IMR-90 (cell line): ENCODE results near the gene DAPL1. TPM values are rescaled to one million over a fixed set of nuclear protein-coding genes. Genes with fewer than 3 reads are reported as not detected.

ENCODE experiments used
- ATAC-seq: fragments of 200-7000 bp; cut with Tn5 transposase; 2 replicates; pipeline ENCODE4 v1.9.1; 2020; ENCODE audit warnings: low read depth, mild to moderate bottlenecking, moderate library complexity
- BruUV-seq: library from RNA; stranded (reverse); fragments of 400-500 nt; replicated peaks from 2 replicates; lab custom pipeline; 2021; lab: Mats Ljungman, UMichigan
- CTCF ChIA-PET: fragments of 300-600 bp; formaldehyde crosslinking; extraction: SDS; loops from one replicate; lab custom pipeline; 2021; ENCODE audit warnings: antibody characterized with exemption; lab: Yijun Ruan, JAX
- POLR2A ChIA-PET: fragments of 300-600 bp; sonication (Branson Sonifier 250); formaldehyde crosslinking; loops from one replicate; lab custom pipeline; 2022; ENCODE audit warnings: antibody characterized with exemption; ENCODE audit not compliant: unreplicated experiment; lab: Charles Lee
- DNase-seq: peaks from one replicate; pipeline ENCODE4 v3.0.0; 2013
- H2AFZ ChIP-seq: replicated peaks from 2 replicates; pipeline ENCODE3; 2013; ENCODE audit warnings: low read length, mild to moderate bottlenecking; ENCODE audit not compliant: poor library complexity
- H2AK5ac ChIP-seq: 2 replicates; pipeline ENCODE4 v1.6.1; 2013; ENCODE audit warnings: low read depth, low read length, inconsistent platforms
- H2AK9ac ChIP-seq: replicated peaks from 2 replicates; pipeline ENCODE3; 2013; ENCODE audit warnings: mild to moderate bottlenecking, low read depth, low read length, moderate library complexity; ENCODE audit not compliant: poor library complexity
- H2BK120ac ChIP-seq: 2 replicates; pipeline ENCODE4 v1.6.1; 2013; ENCODE audit warnings: low read depth, low read length, inconsistent platforms
- H2BK15ac ChIP-seq: 3 replicates; pipeline ENCODE4 v1.6.1; 2013; ENCODE audit warnings: low read depth, low read length, inconsistent platforms
- H2BK20ac ChIP-seq: 2 replicates; pipeline ENCODE4 v1.6.1; 2013; ENCODE audit warnings: low read depth, mild to moderate bottlenecking, inconsistent platforms, low read length, moderate library complexity
- H2BK5ac ChIP-seq: 2 replicates; pipeline ENCODE4 v1.6.1; 2013; ENCODE audit warnings: mild to moderate bottlenecking, low read depth, low read length, inconsistent platforms; ENCODE audit not compliant: poor library complexity, severe bottlenecking
- H3K14ac ChIP-seq: replicated peaks from 2 replicates; pipeline ENCODE4 v1.6.1; 2013; ENCODE audit warnings: low read depth, low read length, inconsistent platforms
- H3K18ac ChIP-seq: 2 replicates; pipeline ENCODE4 v1.6.1; 2013; ENCODE audit warnings: low read depth, low read length, control low read depth
- H3K23ac ChIP-seq: 2 replicates; pipeline ENCODE4 v1.6.1; 2013; ENCODE audit warnings: low read depth, low read length, inconsistent platforms
- H3K27ac ChIP-seq: 2 replicates; pipeline ENCODE4 v1.5.1; 2013; ENCODE audit warnings: mild to moderate bottlenecking, control low read depth, low read length; ENCODE audit not compliant: insufficient read depth
- H3K27me3 ChIP-seq: 2 replicates; pipeline ENCODE4 v1.6.1; 2013; ENCODE audit warnings: low read length; ENCODE audit not compliant: control insufficient read depth, insufficient read depth
- H3K36me3 ChIP-seq: 2 replicates; pipeline ENCODE4 v1.6.1; 2013; ENCODE audit warnings: low read length, mixed read lengths; ENCODE audit not compliant: control insufficient read depth, insufficient read depth
- H3K4ac ChIP-seq: 2 replicates; pipeline ENCODE4 v1.6.1; 2013; ENCODE audit warnings: low read depth, low read length, inconsistent platforms
- H3K4me1 ChIP-seq: 2 replicates; pipeline ENCODE4 v1.6.1; 2013; ENCODE audit warnings: low read length, mixed read lengths; ENCODE audit not compliant: control insufficient read depth, insufficient read depth
- H3K4me2 ChIP-seq: 2 replicates; pipeline ENCODE4 v1.6.1; 2013; ENCODE audit warnings: low read depth, mild to moderate bottlenecking, control low read depth, low read length, moderate library complexity
- H3K4me3 ChIP-seq: 2 replicates; pipeline ENCODE4 v1.5.1; 2013; ENCODE audit warnings: low read depth, mild to moderate bottlenecking, control low read depth, low read length, moderate library complexity; ENCODE audit not compliant: insufficient read depth
- H3K56ac ChIP-seq: 2 replicates; pipeline ENCODE4 v1.6.1; 2013; ENCODE audit warnings: low read length, inconsistent platforms; ENCODE audit not compliant: insufficient read depth; ENCODE audit errors: extremely low read depth
- H3K79me1 ChIP-seq, 2 experiments: 2 replicates each; pipeline ENCODE4 v1.6.1; 2013; ENCODE audit warnings: low read length in 2 of 2, inconsistent platforms in 1 of 2, low read depth in 1 of 2
- H3K9ac ChIP-seq: 2 replicates; pipeline ENCODE4 v1.6.1; 2013; ENCODE audit warnings: low read depth, low read length, control low read depth
- H3K9me1 ChIP-seq: 2 replicates; pipeline ENCODE4 v1.6.1; 2013; ENCODE audit warnings: low read length, inconsistent platforms; ENCODE audit not compliant: insufficient read depth
- H3K9me3 ChIP-seq: 2 replicates; pipeline ENCODE4 v1.6.1; 2013; ENCODE audit warnings: low read length; ENCODE audit not compliant: control insufficient read depth, insufficient read depth
- H4K20me1 ChIP-seq: 2 replicates; pipeline ENCODE4 v1.6.1; 2013; ENCODE audit warnings: low read length, inconsistent platforms; ENCODE audit not compliant: insufficient read depth
- H4K5ac ChIP-seq: 2 replicates; pipeline ENCODE4 v1.6.1; 2013; ENCODE audit warnings: mild to moderate bottlenecking, low read depth, low read length, control low read depth
- H4K8ac ChIP-seq, 2 experiments: 2 replicates each; pipeline ENCODE4 v1.6.1; 2013; ENCODE audit warnings: low read depth in 2 of 2, low read length in 2 of 2, control low read depth in 1 of 2, inconsistent platforms in 1 of 2
- H4K91ac ChIP-seq: 2 replicates; pipeline ENCODE4 v1.6.1; 2013; ENCODE audit warnings: low read depth, low read length, inconsistent platforms; ENCODE audit not compliant: insufficient read depth
- CHD1 ChIP-seq: IDR thresholded peaks from 2 replicates; pipeline ENCODE4 v1.6.1; 2012; ENCODE audit warnings: low read depth, low read length, improper control_type of control experiment
- ELK1 ChIP-seq: fragments of 150-350 bp; IDR thresholded peaks from 2 replicates; pipeline ENCODE4 v1.6.1; 2016; ENCODE audit warnings: low read depth, mild to moderate bottlenecking, low read length, moderate library complexity, borderline replicate concordance
- FOS ChIP-seq: fragments of 150-350 bp; IDR thresholded peaks from 2 replicates; pipeline ENCODE4 v1.6.1; 2016; ENCODE audit warnings: low read depth, low read length
- MXI1 ChIP-seq: IDR thresholded peaks from 2 replicates; pipeline ENCODE4 v1.6.1; 2012; ENCODE audit warnings: low read depth, mild to moderate bottlenecking, low read length, moderate library complexity, borderline replicate concordance
- NFE2L2 ChIP-seq: fragments of 150-350 bp; IDR thresholded peaks from 2 replicates; pipeline ENCODE4 v1.6.1; 2016; ENCODE audit warnings: low read depth, mild to moderate bottlenecking, low read length
- POLR2A ChIP-seq: IDR thresholded peaks from 2 replicates; pipeline ENCODE4 v1.6.1; 2012; ENCODE audit warnings: mild to moderate bottlenecking, low read depth, low read length
- RAD21 ChIP-seq: IDR thresholded peaks from 2 replicates; pipeline ENCODE4 v1.6.1; 2012; ENCODE audit warnings: low read length, improper control_type of control experiment
- RCOR1 ChIP-seq: IDR thresholded peaks from 2 replicates; pipeline ENCODE4 v1.6.1; 2012; ENCODE audit warnings: mild to moderate bottlenecking, low read length, improper control_type of control experiment; ENCODE audit not compliant: insufficient replicate concordance
- WGBS, 2 experiments: methylation state at CpG; one replicate each; pipeline versions ENCODE4 v1.1.5 to v1.1.7; 2013; ENCODE audit warnings: missing lambda C conversion rate in 2 of 2; ENCODE audit not compliant: insufficient read length in 1 of 2; ENCODE audit errors: extremely low coverage in 2 of 2; 5-methylcytosine and 5-hydroxymethylcytosine counted together
- dilution Hi-C: fragments of 300-500 bp; cut with HindIII; formaldehyde crosslinking; loops from one replicate; pipeline ENCODE4 v1.14.3; 2018; ENCODE audit warnings: low sequenced_read_pairs; ENCODE audit not compliant: unreplicated experiment
- in situ Hi-C: fragments of 300-500 bp; cut with MboI; formaldehyde crosslinking; loops from 3 replicates; pipeline ENCODE4 v1.14.3; 2019; ENCODE audit warnings: low sequenced_read_pairs, inconsistent platforms, mixed read lengths
- intact Hi-C: fragments of 100-400 bp; cut with micrococcal nuclease; formaldehyde crosslinking; loops from 2 replicates; pipeline ENCODE4 v1.10.0; 2022
- polyA plus RNA-seq, 3 experiments: library from polyadenylated mRNA; depleted of rRNA; stranded (reverse); fragments of >200 nt; gene quantifications; 2 replicates each; pipeline ENCODE4 v1.2.3, GENCODE V29; 2012; ENCODE audit warnings: low replicate concordance in 1 of 3
- total RNA-seq: library from RNA; depleted of rRNA; stranded (reverse); fragments of >200 nt; gene quantifications from 2 replicates; pipeline ENCODE4 v1.2.3, GENCODE V29; 2012

DAPL1 gene
- total and polyA plus RNA-seq, 2 of the 4 experiments (the other 2 are of a cell fraction): not detected

- no peak overlapping the region for H3K4me2 ChIP-seq
- no peak overlapping the region for H4K5ac ChIP-seq
- BruUV-seq: no TSS peak
- in situ Hi-C loops (no loop called here), intact Hi-C loops (no loop called here), dilution Hi-C loops (no loop called here)
- H3K79me1 ChIP-seq: no peaks in the 10 kb centered on the region
- no peak overlapping the region for H2AK5ac ChIP-seq
- no peak overlapping the region for H2BK15ac ChIP-seq
- H3K4me3 ChIP-seq: no peak overlapping the region
- no peak overlapping the region for H3K4ac ChIP-seq
- H4K91ac ChIP-seq: no peak overlapping the region
- no peak overlapping the region for H3K14ac ChIP-seq
- H2AK9ac ChIP-seq: no peak overlapping the region
- DNase-seq: no peak
- no peak overlapping the region for H3K9ac ChIP-seq
- H4K20me1 ChIP-seq: no peaks in the 10 kb centered on the region
- ChIA-PET POLR2A (interaction anchor here (0.6 kb wide), 1 partner anchor 66 kb away, joined by 3 read pairs; no protein-coding TSS in a partner anchor), CTCF (no interaction called here)
- H2BK5ac ChIP-seq: no peak overlapping the region
- no peaks in the 10 kb centered on the region for H3K36me3 ChIP-seq
- no peak overlapping the region for H2BK20ac ChIP-seq
- no peak overlapping the region for H3K18ac ChIP-seq
- no peak overlapping the region for H4K8ac ChIP-seq
- H2AFZ ChIP-seq: no peak overlapping the region
- no peak for TF ChIP-seq FOS
- no peak for TF ChIP-seq MXI1
- no peak for TF ChIP-seq RCOR1
- TF ChIP-seq NFE2L2: no peak
- TF ChIP-seq CHD1: no peak
- no peak for TF ChIP-seq POLR2A
- no peak for TF ChIP-seq RAD21
- TF ChIP-seq ELK1: no peak
- no peak overlapping the region for H3K23ac ChIP-seq
- no CpG with 5 or more reads among the region's 2 CpGs for WGBS, 2 experiments
- no peak overlapping the region for H3K27ac ChIP-seq
- no peak for ATAC-seq
- H3K4me1 ChIP-seq: no peaks in the 10 kb centered on the region
- peaks cover 13% of the 10 kb centered on the region for H3K27me3 ChIP-seq
- H3K9me3 ChIP-seq: no peaks in the 10 kb centered on the region
- no peak overlapping the region for H2BK120ac ChIP-seq
- no peak overlapping the region for H3K56ac ChIP-seq
- no peaks in the 10 kb centered on the region for H3K9me1 ChIP-seq
These were observed 4.1 kb downstream of the DAPL1 start for GRCh38 chr2:158799181-158799580.
